GM12872 (cell line): ENCODE results near the gene TMEM126B.
A peak's percentile ranks its signal among the peaks of the same experiment; 100 is the strongest.

Source experiments
- TF ChIP-seq, protein P1 (sequence below): IDR thresholded peaks from 3 replicates; pipeline ENCODE4 v1.5.1; 2011; ENCODE audit warnings: low read depth, mild to moderate bottlenecking, low read length, moderate library complexity; ENCODE audit not compliant: insufficient read depth

TMEM126B gene

DNA sequence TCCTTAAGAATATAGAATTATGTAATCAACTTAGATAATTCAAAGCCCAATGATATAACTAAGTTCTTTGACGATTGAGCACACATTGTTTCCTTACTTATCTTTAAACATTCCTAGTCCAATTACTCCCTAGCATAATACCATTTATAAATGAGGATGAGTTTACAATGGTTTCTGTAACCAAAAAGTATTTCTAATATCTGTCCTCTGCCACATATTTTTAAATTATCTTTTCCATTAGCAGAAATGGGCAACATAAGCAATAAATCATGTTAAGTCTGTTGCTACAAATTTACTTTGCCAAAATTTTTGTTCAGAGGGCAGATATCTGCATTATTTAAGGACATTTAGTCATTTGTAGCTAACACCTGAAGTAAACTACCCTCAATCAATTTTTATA is 29.8 kb downstream of the TMEM126B start:
- TF ChIP-seq, protein P1, sequence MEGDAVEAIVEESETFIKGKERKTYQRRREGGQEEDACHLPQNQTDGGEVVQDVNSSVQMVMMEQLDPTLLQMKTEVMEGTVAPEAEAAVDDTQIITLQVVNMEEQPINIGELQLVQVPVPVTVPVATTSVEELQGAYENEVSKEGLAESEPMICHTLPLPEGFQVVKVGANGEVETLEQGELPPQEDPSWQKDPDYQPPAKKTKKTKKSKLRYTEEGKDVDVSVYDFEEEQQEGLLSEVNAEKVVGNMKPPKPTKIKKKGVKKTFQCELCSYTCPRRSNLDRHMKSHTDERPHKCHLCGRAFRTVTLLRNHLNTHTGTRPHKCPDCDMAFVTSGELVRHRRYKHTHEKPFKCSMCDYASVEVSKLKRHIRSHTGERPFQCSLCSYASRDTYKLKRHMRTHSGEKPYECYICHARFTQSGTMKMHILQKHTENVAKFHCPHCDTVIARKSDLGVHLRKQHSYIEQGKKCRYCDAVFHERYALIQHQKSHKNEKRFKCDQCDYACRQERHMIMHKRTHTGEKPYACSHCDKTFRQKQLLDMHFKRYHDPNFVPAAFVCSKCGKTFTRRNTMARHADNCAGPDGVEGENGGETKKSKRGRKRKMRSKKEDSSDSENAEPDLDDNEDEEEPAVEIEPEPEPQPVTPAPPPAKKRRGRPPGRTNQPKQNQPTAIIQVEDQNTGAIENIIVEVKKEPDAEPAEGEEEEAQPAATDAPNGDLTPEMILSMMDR = no peak

GRCh38 chr11:85661972-85662664 is 33.7 kb downstream of the TMEM126B start:
- TF ChIP-seq, protein P1 = no peak

- TF ChIP-seq, protein P1 = no peak
These were observed 34.8 kb downstream of the TMEM126B start for GRCh38 chr11:85663080-85663752.

DNA sequence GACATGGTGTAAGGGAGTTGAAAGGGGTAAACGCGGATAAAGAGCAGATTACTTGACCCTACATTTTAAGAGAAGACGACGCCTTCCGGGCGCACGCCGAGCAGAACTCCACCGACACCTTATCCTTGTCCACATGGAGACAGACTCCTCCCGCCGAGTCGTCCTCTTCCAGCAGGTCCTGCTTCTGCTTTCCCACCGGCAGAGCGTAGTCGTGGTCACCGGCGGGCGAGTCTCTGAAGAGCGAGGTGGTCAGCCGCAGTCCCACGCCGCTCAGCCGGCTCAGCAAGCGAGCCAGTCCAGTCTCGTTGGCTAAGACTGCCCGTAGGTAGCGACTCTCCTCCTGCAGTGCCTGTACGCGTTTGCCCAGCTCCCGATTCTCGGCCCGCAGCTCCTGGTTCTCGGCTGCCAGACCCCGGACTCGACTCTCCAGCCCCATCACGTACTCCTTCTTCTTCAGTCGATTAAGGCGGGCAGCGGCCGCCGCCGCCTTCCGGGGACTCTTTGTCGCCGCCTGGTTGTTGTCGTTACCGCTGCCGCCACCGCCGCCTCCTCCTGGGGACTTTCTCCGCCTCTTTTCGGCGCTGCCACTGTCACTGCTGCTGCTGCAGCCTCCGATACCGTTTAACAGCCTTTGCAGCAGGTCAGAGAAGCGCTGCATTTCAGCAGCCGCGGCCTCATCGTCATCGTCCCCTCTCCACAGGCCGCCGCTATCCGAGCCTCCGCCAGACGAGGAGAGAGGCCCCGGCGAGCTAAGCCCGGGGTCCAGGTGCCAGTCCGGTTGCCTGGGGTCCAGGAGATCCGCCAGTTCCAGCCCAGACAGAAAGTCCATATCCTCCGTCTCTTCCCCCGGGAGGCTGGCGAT is 35.6 kb downstream of the TMEM126B start:
- TF ChIP-seq, protein P1 = peak; percentile 71

DNA sequence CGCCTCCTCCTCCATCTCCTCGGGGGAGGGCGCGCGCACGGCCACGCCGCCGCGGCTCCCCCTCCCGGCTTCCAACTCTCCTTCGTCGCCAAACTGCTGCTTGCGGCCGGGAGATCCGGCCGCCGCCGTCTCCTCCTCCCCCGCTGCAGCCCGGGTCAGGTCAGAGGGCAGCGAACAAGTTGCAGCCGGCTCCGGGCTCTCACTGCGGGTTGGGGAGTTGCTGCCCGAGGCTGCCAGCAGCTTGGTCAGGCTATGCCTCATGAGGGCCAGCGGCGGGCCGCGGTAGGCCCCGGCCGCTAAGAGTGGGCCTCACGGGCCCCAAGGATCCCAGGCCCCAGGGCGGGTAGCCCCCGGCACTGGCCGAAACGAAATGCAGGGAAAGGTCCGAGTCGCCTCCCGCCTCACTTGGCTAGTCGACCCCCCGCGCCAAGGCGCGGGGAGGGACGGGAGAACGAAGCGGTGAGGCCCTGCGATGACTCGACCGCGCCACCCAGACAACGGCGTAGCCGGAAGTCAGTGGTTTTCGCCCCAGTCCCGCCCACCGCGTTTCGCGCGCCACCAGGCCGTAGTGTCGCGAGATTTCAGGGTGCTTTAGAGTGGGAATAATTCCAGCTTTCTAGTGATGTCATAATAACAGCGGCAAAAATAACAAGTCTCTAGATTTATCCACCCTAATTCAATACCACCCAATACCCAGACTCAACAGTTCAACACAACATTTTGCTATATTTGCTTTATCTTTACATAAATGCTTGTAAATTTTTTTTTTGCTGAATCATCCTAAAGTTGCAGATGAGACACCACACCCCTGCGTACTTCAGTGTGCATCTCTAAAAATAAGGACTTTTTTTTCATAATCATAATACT is 36.5 kb downstream of the TMEM126B start, which contains the start of gene CREBZF:
TSS of gene CREBZF (minus strand) at position 515 of the 867 bp plus-strand sequence. CDS start at position 261, 254 bp downstream.
- TF ChIP-seq, protein P1 = no peak

GRCh38 chr11:85665733-85666132 is 37.3 kb downstream of the TMEM126B start:
- TF ChIP-seq, protein P1 = no peak

- TF ChIP-seq, protein P1 = no peak
These were observed 38.3 kb downstream of the TMEM126B start for GRCh38 chr11:85666687-85667086.
